Raji (cell line): Measurements from ENCODE around the gene THEM5.

Experiments
- POLR2A ChIP-seq: IDR thresholded peaks from 2 replicates; pipeline ENCODE4 v1.6.1; 2011; ENCODE audit warnings: low read depth, low read length, control low read depth; ENCODE audit not compliant: insufficient read depth

THEM5 gene

DNA sequence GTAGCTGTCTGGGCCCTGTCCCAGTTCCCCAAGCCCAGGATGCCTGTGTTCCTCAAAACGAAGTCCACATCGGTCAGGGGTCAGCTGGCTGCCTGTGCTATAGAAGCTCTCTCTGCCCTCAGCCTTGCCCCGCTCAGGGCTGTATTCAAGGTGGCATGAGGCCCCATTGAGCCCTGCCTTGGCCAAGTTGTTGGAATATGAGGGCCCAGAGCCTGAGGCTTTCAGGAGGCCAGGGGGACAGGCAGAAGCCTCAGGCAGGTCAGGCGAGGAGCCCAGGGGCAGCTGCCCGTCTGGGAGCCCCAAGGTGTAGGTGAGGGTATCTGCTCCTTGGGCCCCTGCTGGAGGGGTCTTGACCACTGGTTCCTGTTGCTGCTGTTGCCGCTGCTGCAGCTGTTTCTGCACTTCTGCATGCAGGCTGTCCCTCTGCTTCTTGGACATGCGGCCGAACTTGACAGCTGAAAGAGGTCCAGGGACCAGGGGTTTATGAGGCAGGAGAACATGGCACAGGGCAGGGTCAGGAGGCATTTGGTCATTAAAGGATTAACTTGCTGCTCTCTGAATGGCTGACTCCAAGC is 38.5 kb downstream of the THEM5 start:
- no peak for TF ChIP-seq POLR2A

DNA sequence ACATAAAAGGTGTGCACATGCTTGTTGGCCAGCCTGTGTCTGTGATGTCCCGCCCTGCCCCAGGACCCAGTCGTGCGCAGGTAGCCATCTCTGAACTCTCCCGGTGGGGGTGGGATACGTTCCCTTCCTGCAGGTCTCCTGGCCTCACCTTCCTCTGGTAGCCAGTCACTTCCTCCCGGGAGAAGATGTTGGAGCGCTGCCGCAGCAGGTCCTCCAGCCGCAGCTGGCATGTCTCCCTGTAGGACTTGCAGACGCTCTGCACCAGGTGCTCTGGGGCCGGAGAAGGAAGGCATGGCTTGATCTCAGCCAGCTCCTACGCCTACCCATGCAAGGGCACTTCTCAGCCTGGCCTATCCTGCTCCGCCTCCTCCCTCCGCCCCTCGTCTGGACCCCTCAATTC is 39.1 kb downstream of the THEM5 start:
- no peak for TF ChIP-seq POLR2A

GRCh38 chr1:151813271-151813977 is 40.1 kb downstream of the THEM5 start:
- TF ChIP-seq POLR2A, result no peak

- TF ChIP-seq POLR2A, result no peak
Observed at GRCh38 chr1:151811181-151811580, 42.3 kb downstream of the THEM5 start.

- TF ChIP-seq POLR2A, result no peak
Observed at GRCh38 chr1:151809985-151810556, 43.4 kb downstream of the THEM5 start.

DNA sequence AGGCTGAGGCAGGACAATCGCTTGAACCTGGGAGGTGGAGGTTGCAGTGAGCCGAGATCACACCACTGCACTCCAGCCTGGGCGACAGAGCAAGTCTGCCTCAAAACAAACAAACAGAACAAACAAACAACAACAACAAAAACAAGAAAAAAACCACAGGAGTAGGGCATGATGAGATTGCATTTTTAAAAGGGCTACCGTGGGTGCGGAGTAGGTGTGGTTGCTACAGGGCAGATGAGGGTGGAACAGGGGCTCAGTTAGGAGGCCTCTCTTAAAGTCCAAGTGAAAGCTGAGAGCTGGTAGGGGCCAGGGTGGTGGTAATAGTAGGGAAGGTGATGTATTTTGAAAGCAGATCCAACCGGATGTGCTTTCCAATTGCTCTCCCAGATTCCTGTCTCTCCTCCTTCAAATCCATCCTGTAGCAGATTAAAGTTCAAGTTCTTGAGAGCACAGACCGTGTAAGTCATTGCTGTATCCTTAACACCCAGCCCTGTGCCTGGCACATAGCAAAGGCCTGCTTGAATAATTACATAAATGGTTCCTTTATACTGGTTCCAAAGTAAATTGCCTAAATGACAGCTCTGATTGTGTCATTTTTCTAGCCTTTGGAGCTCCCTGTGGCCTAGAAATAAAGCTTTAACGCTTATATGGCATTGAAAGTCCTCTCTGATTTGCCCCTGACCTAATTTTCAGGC is 44.1 kb downstream of the THEM5 start:
- TF ChIP-seq POLR2A, result no peak

GRCh38 chr1:151807766-151808165 is 45.7 kb downstream of the THEM5 start:
- no peak for TF ChIP-seq POLR2A

DNA sequence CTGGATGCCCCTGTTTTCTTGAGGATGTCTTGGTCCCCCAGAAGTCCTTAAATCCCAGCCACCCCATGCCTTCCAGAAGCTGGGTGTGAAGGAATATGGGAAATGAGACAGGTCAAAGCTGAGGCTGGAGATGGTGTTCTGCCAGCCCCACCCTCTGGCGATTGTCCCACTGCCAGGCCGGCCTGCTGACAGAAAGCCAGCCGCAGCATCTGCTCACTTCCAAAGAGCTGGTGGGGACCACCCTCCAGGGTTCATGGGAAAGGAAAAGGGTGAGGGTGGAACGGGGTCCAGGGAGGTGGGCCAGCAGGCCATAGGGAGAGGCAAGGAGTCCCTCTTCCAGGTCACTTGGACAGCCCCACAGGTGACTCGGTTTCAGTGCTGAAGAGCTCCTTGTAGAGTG is 46.4 kb downstream of the THEM5 start:
- no peak for TF ChIP-seq POLR2A

DNA sequence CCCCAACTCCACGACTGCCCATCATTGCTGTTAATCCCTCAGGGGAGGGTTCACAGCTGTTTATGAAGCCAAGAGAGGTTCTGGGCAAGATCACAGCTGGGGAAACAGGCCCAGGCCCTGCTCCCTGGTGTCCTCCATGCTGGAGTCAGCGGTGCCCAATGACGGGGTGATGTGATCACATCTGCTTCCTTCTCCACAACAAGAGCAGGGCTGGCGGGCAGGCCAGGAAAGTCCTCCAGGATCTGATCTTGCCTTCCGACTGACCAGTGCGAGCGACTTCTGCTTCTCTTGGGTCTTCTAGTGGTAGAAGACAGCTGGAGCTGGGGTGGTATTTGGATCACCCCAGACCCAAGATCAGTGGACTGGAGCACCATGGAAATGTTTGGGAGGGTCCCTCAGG is 47.3 kb downstream of the THEM5 start:
- no peak for TF ChIP-seq POLR2A

- no peak for TF ChIP-seq POLR2A
Observed at GRCh38 chr1:151805066-151805820, 48.3 kb downstream of the THEM5 start, which contains the start of gene LINGO4. Gene LINGO4 (minus strand): TSS chr1:151805419. CDS start chr1:151802704, 2,715 bp downstream.

GRCh38 chr1:151803915-151804314 is 49.6 kb downstream of the THEM5 start:
- no peak for TF ChIP-seq POLR2A

- TF ChIP-seq POLR2A, result no peak
Observed at GRCh38 chr1:151803164-151803563, 50.3 kb downstream of the THEM5 start.

GRCh38 chr1:151802372-151802771 is 51.1 kb downstream of the THEM5 start:
- TF ChIP-seq POLR2A, result no peak

DNA sequence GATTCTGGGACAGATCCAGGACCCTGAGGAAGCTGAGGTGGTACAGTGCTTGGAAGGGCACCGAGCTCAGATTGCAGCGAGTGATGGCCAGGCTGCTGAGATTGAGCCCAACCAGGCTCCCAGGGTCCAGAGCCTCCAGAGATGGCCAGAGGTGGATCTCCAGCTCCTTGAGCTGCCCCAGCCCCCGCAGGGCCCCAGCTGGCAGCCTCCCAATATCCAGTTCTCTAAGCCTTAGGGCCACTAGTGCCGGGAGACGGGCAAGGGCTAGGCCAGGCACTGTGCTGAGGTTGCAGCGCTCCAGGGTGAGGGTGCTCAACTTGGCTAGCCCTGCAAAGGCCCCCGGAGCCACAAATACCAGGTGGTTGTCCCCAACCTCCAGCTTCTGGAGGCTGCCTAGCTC is 51.7 kb downstream of the THEM5 start:
- TF ChIP-seq POLR2A, result no peak

DNA sequence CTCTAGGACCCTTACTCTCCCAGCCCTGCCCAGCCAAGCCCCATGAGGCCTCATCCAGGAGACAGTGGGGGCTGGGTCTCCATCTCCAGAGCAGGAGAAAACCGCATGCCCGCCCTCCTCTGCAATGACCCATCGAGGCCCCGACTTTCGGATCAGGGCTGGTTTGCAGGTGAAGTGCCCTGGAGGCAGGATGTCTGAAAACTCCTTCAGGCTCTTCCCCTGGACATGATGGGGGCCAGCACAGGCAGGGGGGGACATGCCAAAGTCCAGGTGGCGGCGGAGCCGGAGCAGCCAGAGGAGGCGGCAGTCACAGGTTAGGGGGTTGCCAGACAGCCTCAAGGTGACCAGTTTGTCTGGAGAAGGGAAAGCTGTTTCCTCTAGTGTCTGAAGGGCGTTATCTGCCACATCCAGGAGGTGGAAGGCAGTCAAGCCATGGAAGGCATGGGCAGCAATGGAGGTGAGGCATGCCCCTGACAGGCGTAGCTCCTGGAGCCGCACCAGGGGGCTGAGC is 52.1 kb downstream of the THEM5 start:
- no peak for TF ChIP-seq POLR2A
